ENCODE data around the gene PEX16.

DNA sequence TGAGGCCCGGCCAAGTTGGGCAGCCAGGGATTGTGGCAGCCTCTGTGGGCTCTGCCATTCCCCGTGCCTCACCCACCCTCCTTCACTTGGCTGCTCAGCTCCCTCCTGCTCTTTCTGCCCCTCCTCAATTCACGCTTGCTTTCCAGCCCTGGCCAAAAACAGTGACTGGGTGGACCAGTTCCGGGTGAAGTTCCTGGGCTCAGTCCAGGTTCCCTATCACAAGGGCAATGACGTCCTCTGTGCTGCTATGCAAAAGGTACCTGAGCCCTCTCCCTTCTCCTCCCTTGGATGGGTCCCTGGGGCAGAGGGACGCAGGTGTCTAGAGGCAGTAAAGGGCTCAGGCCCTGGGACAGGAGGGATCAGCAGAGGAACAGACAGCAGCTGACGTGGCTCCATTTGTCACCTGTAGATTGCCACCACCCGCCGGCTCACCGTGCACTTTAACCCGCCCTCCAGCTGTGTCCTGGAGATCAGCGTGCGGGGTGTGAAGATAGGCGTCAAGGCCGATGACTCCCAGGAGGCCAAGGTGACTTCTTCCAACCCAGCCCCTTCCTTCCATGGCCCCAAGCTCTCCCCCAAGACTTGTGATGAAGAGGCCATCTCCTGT is 13.3 kb downstream of the PEX16 start:
- TF ChIP-seq, protein P1, sequence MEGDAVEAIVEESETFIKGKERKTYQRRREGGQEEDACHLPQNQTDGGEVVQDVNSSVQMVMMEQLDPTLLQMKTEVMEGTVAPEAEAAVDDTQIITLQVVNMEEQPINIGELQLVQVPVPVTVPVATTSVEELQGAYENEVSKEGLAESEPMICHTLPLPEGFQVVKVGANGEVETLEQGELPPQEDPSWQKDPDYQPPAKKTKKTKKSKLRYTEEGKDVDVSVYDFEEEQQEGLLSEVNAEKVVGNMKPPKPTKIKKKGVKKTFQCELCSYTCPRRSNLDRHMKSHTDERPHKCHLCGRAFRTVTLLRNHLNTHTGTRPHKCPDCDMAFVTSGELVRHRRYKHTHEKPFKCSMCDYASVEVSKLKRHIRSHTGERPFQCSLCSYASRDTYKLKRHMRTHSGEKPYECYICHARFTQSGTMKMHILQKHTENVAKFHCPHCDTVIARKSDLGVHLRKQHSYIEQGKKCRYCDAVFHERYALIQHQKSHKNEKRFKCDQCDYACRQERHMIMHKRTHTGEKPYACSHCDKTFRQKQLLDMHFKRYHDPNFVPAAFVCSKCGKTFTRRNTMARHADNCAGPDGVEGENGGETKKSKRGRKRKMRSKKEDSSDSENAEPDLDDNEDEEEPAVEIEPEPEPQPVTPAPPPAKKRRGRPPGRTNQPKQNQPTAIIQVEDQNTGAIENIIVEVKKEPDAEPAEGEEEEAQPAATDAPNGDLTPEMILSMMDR (IDR thresholded peaks at IDR 0.05) = no peak
- TF ChIP-seq POLR2A (IDR thresholded peaks at IDR 0.05) = no peak

All from heart left ventricle (tissue), 13 donors.